Measurements from ENCODE around the gene C16orf87. TPM values are rescaled to one million over a fixed set of nuclear protein-coding genes. Genes with fewer than 3 reads are reported as not detected.
"Not testable (repeated sequence)": the region's sequence is repeated elsewhere in the genome, so short reads cannot be mapped to it uniquely, and the experiment has no call there.

C16orf87 gene, protein sequence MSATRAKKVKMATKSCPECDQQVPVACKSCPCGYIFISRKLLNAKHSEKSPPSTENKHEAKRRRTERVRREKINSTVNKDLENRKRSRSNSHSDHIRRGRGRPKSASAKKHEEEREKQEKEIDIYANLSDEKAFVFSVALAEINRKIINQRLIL
- 10 to 100 TPM; 15.6 to 21.3 TPM for total RNA-seq

DNA sequence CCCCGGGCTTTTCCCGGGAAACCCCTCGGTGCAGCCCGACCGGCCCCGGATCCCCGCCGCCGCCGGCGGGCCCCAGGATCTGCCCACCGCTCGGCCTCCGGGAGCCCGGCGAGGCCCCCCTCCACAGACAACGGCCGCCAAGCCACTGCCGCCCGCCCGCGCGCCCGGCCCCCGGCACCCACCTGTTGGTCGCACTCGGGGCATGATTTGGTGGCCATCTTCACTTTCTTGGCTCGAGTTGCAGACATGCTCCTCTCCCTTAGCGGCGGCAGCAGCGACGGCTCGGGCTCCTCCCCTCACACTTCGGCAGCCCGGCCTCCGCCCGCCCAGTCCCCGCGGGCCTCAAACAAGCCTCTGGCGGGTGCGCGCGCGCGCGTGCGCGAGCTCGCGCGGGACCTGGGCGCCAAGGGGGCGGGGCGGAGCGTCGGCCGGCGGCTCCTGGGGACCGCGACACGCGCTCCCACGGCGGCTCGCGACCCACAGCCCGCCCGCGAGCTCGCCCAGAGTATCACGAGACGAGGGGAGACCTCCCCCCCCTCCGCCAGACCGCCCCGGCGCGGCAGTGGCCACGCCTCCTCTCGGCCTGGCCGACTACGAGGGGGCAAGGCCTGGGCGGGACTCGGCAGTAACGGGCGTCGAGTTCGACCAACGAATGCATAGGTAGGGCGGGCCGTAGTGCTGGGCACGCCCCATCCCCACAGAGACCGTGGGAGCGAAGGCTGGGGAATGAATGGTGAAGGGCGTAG lies at the start of gene C16orf87:
Gene C16orf87 (minus strand): TSS at position 279 of the 746 bp plus-strand sequence. CDS start 31 bp downstream, at position 248.
- Mint-ChIP-seq H3K36me3 (ENCODE audit: low read depth) (peaks cover 35% of the 10 kb centered on the region), H3K27me3 (no peaks in the 10 kb centered on the region), H3K9me3 (no peaks in the 10 kb centered on the region), H3K4me3 (peak within 1 kb of the TSS; percentile 96), H3K27ac (peak within 1 kb of the TSS; percentile 99), H3K4me1 (peaks cover 19% of the 10 kb centered on the region)
- peak; percentile 95 for ATAC-seq (replicated peaks)

DNA sequence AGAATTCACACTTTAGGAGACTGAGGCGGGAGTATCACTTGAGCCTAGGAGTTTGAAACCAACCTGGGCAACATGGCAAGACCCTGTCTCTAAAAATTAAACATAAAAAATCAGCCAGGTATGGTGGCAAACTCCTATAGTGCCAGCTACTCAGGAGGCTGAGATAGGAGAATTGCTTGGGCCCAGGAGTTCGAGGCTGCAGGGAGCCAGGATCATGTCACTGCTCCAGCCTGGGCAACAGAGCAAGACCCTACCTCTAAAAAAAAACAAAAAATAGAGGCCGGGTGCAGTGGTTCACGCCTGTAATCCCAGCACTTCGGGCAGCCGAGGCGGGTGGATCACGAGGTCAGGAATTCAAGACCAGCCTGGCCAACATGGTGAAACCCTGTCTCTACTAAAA lies 44.3 kb upstream of the C16orf87 start:
- Mint-ChIP-seq H3K4me3 (no peak overlapping the region), H3K9me3 (no peaks in the 10 kb centered on the region), H3K27ac (no peak overlapping the region), H3K27me3 (no peaks in the 10 kb centered on the region), H3K36me3 (ENCODE audit: low read depth) (no peaks in the 10 kb centered on the region), H3K4me1 (no peaks in the 10 kb centered on the region)
- ATAC-seq (replicated peaks) = no peak

DNA sequence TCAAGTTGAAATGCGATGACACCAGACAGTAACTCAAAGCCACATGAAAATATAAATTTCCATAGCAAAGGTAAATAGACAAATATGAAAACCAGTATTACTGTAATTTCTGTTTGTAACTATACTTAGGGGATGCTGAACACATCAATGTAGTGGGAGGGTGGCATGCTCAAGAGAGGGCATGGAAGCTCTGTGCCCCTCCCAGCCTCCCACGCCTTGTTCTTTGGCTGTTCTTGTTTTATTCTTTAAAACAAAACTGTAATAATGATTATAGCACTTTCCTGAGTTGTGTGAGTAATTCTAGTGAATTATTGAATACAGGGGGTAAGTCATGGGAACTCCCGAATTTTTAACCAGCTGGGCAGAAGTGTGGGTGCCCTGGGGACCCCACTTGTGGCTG lies 42.2 kb upstream of the C16orf87 start:
- H3K4me1 Mint-ChIP-seq = no peaks in the 10 kb centered on the region

DNA sequence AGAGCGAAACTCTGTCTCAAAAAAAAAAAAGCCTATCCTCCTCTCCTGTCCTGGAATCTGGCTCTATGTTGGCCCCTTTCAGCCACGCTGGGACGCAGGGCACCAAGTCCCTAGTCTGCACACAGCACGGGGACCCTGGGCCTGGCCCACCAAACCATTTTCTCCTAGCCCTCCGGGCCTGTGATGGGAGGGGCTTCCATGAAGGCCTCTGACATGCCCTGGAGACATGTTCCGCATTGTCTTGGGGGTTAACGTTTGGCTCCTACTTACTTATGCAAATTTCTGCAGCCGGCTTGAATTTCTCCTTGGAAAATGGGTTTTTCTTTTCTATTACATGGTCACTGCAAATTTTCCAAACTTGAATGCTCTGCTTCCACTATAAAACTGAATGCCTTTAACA lies 40.6 kb upstream of the C16orf87 start:
- no peaks in the 10 kb centered on the region for H3K9me3 Mint-ChIP-seq
- no peak overlapping the region for H3K27ac Mint-ChIP-seq
- no peak overlapping the region for H3K4me3 Mint-ChIP-seq
- peaks cover 5% of the 10 kb centered on the region for H3K27me3 Mint-ChIP-seq
- no peaks in the 10 kb centered on the region for H3K36me3 Mint-ChIP-seq (ENCODE audit: low read depth)
- no peak for ATAC-seq (replicated peaks)
- no peaks in the 10 kb centered on the region for H3K4me1 Mint-ChIP-seq

More for the DNA sequence above, 42.2 kb upstream of the C16orf87 start:
- Mint-ChIP-seq H3K27me3 (peaks cover 5% of the 10 kb centered on the region), H3K27ac (no peak overlapping the region), H3K36me3 (ENCODE audit: low read depth) (no peaks in the 10 kb centered on the region), H3K4me3 (no peak overlapping the region), H3K9me3 (no peaks in the 10 kb centered on the region)
- no peak for ATAC-seq (replicated peaks)

DNA sequence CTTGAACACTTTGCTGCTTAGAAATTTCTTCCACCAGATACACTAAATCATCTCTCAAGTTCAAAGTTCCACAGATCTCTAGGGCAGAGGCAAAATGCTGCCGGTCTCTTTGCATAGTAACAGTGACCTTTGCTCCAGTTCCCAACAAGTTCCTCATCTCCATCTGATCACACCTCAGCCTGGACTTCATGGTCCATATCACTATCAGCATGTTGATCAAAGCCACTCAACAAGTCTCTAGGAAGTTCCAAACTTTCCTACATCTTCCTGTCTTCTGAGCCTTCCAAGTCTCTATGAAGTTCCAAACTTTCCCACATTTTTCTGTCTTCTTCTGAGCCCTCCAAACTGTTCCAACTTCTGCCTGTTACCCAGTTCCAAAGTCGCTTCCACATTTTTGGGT lies 37.9 kb upstream of the C16orf87 start:
- H3K27me3 Mint-ChIP-seq; H3K36me3 Mint-ChIP-seq (ENCODE audit: low read depth); ATAC-seq (replicated peaks); H3K27ac Mint-ChIP-seq; H3K9me3 Mint-ChIP-seq; H3K4me3 Mint-ChIP-seq; H3K4me1 Mint-ChIP-seq: not testable (repeated sequence)

DNA sequence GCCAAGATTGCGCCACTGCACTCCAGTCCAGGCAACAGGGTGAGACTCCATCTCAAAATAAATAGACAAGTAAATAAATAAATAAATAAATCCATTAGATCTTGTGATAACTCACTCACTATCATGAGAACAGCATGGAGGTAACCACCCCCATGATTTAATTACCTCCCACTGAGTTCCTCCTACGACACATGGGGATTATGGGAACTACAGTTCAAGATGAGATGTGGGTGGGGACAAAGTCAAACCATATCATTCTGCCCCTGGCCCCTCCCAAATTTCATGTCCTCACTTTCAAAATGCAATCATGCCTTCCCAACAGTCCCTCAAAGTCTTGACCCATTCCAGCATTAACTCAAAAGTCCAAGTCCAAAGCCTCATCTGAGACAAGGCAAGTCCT lies 36.5 kb upstream of the C16orf87 start:
- not testable (repeated sequence) for H3K27me3 Mint-ChIP-seq; H3K36me3 Mint-ChIP-seq (ENCODE audit: low read depth); H3K9me3 Mint-ChIP-seq; ATAC-seq (replicated peaks); H3K27ac Mint-ChIP-seq; H3K4me3 Mint-ChIP-seq; H3K4me1 Mint-ChIP-seq

DNA sequence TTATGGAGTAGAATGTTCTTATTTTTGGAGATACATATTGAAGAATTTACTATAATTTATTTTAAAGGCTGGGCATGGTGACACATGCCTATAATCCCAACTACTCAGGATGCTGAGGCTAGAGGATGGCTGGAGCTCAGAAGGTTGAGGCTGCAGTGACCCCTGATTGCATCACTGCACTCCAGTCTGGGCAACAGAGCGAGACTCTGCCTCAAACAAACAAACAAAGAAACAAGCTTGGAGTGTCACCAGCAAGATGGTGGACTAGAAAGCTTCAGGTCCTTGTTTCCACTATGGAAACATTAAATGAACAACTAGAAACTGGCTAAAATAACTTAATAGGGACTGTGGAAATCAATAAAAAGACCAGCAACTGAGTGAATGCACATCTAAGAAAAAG lies 35.3 kb upstream of the C16orf87 start:
- H3K36me3 Mint-ChIP-seq (ENCODE audit: low read depth) = no peaks in the 10 kb centered on the region
- H3K4me3 Mint-ChIP-seq = no peak overlapping the region
- H3K27ac Mint-ChIP-seq = no peak overlapping the region
- no peak for ATAC-seq (replicated peaks)
- peaks cover 5% of the 10 kb centered on the region for H3K27me3 Mint-ChIP-seq
- peaks cover 10% of the 10 kb centered on the region for H3K4me1 Mint-ChIP-seq
- no peaks in the 10 kb centered on the region for H3K9me3 Mint-ChIP-seq

DNA sequence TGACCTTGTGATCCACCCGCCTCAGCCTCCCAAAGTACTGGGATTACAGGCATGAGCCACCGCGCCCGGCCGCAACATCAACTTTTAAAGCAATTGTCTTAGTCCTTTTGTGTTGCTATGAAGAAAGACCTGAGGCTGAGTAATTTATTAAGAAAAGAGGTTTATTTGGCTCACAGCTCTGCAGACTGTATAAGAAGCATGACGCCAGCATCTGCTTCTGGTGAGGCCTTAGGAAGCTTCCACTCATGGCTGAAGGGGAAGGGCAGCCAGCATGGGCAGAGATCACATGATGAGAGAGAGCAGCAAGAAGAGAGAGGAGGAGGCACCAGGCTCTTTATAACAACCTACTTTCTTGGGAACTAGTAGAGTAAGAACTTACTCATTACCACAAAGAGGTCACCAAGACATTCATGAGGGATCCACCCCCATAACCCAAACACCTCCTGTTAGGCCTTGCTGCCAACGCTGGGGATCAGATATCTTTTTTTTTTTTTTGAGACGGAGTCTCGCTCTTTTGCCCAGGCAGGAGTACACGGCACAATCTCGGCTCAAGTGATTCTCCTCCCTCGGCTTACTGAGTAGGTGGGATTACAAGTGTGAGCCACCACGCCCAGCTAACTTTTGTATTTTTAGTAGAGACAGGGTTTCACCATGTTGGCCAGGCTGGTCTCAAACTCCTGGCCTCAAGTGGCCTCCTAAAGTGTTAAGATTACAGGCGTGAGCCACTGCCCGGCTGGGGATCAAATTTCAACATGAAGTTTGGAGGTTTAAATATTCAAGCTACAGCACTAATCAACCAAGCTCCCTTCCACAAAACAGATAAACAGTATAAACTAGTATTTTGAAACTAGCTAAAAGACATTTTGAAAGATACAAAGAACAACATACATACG lies 31.8 kb upstream of the C16orf87 start:
- H3K9me3 Mint-ChIP-seq = no peaks in the 10 kb centered on the region
- peak overlapping the region; percentile 34 for H3K27ac Mint-ChIP-seq
- H3K4me3 Mint-ChIP-seq = peak overlapping the region; percentile 44
- H3K36me3 Mint-ChIP-seq (ENCODE audit: low read depth) = no peaks in the 10 kb centered on the region
- no peaks in the 10 kb centered on the region for H3K27me3 Mint-ChIP-seq
- H3K4me1 Mint-ChIP-seq = peaks cover 18% of the 10 kb centered on the region
- ATAC-seq (replicated peaks) = peak; percentile 78

DNA sequence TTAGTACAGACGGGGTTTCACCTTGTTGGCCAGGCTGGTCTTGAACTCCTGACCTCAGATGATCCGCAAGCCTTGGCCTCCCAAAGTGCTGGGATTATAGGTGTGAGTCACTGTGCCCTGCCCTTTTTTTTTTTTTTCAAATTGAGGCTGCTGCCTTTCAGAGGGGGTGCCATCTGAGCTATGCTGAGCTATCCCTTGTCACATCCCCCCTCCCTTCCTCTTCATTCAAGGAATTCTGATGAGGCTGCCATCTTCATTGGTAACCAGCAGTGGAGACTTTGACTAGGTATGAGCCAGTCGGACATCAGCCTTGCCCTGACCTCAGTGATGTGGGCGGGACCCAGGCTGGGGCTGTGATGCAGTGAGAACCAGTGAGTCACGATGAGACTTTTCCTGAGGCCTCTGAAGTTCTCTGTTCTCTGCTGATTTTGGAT lies 28.8 kb upstream of the C16orf87 start:
- Mint-ChIP-seq H3K4me3 (peak overlapping the region; percentile 51), H3K27me3 (no peaks in the 10 kb centered on the region), H3K9me3 (no peaks in the 10 kb centered on the region), H3K4me1 (peaks cover 18% of the 10 kb centered on the region), H3K36me3 (ENCODE audit: low read depth) (no peaks in the 10 kb centered on the region), H3K27ac (peak overlapping the region; percentile 67)
- peak; percentile 92 for ATAC-seq (replicated peaks)

DNA sequence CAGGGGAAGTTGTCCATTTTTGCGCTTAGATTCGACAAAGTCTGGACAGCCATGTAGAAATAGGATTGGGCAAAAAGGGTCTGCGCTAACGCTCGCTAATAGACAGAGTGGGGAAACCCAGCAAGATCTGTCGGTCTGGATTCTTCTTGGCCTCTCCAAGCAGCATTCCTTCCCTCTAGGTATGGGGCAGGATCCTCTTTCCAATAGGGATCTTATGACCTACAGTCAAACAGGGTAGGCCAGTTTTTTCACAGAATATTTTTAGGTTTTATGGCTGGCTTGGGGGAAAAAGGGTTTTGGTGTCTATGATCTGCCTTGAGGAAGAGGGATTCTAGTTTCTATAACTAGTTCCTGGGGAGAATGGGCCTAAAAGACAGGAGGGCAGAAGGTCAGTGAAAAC lies 27.2 kb upstream of the C16orf87 start:
- ATAC-seq (replicated peaks) = no peak
- H3K27ac Mint-ChIP-seq = no peak overlapping the region
- H3K4me1 Mint-ChIP-seq = peaks cover 18% of the 10 kb centered on the region
- no peaks in the 10 kb centered on the region for H3K27me3 Mint-ChIP-seq
- no peaks in the 10 kb centered on the region for H3K36me3 Mint-ChIP-seq (ENCODE audit: low read depth)
- no peak overlapping the region for H3K4me3 Mint-ChIP-seq
- no peaks in the 10 kb centered on the region for H3K9me3 Mint-ChIP-seq

DNA sequence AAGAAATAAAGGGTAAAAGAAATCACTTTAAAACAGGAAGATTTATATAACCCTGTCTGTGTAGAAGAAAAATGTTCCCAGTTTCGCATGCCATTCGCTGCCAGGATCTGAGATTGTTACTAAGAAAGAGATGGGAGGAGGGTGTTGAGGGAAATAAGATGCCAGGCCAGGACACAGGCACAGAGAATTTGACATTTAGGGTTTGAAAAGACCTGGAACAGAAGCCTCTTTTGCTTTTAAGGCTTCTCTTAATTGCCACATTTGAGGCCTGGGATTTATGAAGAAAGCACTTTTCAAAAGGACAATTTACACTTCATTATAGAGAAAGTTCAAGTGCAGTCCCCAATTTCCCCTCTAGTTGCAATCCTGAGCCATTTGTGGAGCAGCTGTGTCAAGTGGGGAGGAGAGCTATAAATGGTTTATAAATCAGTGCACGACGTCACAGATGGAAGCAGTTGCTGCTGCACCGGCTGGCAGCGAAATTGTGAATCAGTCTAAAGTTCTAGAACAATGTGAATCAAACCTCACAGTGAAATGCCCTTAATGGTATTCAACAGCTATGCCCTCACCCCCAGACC lies 26.5 kb upstream of the C16orf87 start:
- H3K4me1 Mint-ChIP-seq = peaks cover 14% of the 10 kb centered on the region
- no peaks in the 10 kb centered on the region for H3K36me3 Mint-ChIP-seq (ENCODE audit: low read depth)
- no peak overlapping the region for H3K27ac Mint-ChIP-seq
- H3K9me3 Mint-ChIP-seq = no peaks in the 10 kb centered on the region
- H3K4me3 Mint-ChIP-seq = no peak overlapping the region
- no peak for ATAC-seq (replicated peaks)
- H3K27me3 Mint-ChIP-seq = no peaks in the 10 kb centered on the region

DNA sequence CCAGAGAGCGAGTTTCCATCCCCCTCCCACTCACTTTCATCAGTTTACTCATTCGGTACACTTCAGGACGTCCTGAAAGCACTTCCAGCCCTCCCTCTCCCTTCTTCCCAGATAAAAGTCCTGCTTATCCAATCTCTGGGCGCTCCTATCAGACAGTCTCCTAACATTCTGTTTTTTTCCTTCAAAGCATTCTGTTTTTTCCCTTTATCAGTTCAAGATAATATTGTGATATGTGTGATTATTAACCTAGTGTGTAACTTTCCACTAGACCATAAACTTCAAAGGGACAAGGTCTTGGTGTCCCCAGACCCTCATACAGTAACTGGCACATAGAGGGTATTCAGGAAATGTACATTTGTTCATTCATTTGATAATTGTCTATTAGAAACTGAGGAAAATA lies 24.4 kb upstream of the C16orf87 start:
- no peak overlapping the region for H3K4me3 Mint-ChIP-seq
- no peak for ATAC-seq (replicated peaks)
- H3K27ac Mint-ChIP-seq = no peak overlapping the region
- no peaks in the 10 kb centered on the region for H3K9me3 Mint-ChIP-seq
- no peaks in the 10 kb centered on the region for H3K36me3 Mint-ChIP-seq (ENCODE audit: low read depth)
- H3K4me1 Mint-ChIP-seq = peaks cover 7% of the 10 kb centered on the region
- H3K27me3 Mint-ChIP-seq = no peaks in the 10 kb centered on the region

DNA sequence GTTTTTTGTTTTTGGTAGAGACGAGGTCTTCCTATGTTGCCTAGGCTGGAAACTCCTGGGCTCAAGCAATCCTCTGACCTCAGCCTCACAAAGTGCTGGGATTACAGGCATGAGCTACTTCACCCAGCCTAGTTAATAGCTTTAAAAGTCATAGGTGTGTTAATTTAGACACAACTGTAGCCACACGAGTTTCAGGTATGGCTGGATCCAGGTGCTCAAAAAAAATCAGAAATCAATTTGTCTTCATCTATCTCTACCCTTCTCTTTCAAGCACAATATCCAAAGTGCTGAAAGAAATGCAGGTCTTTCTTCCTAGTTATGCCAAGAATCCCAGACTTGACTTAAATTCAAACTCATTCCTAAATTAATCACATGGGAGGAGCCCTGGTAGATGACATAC lies 23.9 kb upstream of the C16orf87 start:
- ATAC-seq (replicated peaks) = no peak
- Mint-ChIP-seq H3K4me1 (peaks cover 1% of the 10 kb centered on the region), H3K36me3 (ENCODE audit: low read depth) (no peaks in the 10 kb centered on the region), H3K27ac (no peak overlapping the region), H3K4me3 (no peak overlapping the region), H3K9me3 (no peaks in the 10 kb centered on the region), H3K27me3 (no peaks in the 10 kb centered on the region)

DNA sequence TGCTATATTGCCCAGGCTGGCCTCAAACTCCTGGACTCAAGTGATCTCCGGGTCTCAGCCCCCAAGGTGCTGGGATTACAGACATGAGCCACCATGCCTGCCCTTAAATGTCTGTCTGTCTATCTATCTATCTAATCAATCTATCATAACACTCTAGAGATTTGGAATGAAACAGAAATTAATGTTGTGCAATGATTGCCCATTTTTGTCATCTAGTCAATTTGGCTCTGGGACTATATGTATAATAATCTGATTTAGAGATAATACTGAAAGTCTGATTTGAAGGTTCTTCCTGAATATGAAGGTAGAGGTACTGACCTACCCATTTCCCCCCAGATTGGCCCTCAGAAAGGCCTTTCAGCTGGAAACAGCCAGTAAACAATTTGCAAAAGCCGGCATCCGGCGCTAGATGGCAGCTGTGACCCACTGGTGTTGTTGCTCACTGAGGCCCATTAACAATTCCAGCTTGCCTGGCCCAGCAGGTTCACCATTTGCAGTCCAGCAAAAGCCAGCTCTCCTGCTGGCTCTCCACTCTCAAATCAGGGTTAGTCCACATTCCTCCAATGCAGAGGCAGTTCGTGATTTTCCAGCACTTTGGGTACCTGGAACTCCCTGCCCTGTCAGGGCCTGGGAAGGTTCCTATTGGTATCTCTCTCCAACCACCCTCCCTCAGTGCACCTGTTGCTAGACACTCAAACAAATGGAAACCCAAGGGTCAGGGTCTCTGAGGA lies 22.9 kb upstream of the C16orf87 start:
- H3K4me1 Mint-ChIP-seq = no peaks in the 10 kb centered on the region
- peak; percentile 65 for ATAC-seq (replicated peaks)
- no peaks in the 10 kb centered on the region for H3K27me3 Mint-ChIP-seq
- no peak overlapping the region for H3K27ac Mint-ChIP-seq
- no peaks in the 10 kb centered on the region for H3K36me3 Mint-ChIP-seq (ENCODE audit: low read depth)
- no peak overlapping the region for H3K4me3 Mint-ChIP-seq
- no peaks in the 10 kb centered on the region for H3K9me3 Mint-ChIP-seq

Data from activated T-helper 17 cell treated with anti-CD3 and anti-CD28 coated beads, Interleukin-2, amount 50 U/mL, for 72 hours (primary cell).